GM12892 (cell line): ENCODE data around the gene MAGI2.

Experiments used
- POLR2A ChIP-seq: IDR thresholded peaks from 2 replicates; pipeline ENCODE4 v1.6.1; 2011; ENCODE audit warnings: low read depth, low read length, control low read depth
- POLR2AphosphoS5 ChIP-seq: IDR thresholded peaks from 2 replicates; pipeline ENCODE4 v1.6.1; 2011; ENCODE audit warnings: low read depth, low read length, control low read depth
- TAF1 ChIP-seq: IDR thresholded peaks from 2 replicates; pipeline ENCODE4 v1.6.1; 2011; ENCODE audit warnings: low read depth, mild to moderate bottlenecking, control low read depth, low read length, borderline replicate concordance

DNA sequence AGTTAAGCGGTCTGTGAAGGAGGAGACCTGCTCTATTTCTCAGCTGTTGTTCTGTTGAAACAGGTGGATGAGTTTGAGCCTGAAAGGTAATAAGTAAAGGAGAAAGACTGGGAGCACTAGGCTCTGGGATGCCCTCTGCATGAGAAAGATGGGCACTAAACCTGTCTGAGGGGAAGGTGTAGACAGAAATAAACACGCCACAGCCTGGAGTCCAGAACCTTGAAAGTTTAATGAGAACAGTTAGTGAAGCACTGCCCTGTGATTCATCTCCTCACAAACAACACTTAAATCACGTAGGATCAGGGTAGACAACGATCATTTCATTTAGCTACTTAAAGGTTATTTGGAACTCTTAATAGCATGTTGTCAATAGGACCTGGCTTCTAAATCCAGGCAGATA, 1461.8 kb downstream of the MAGI2 start:
- TF ChIP-seq POLR2AphosphoS5: no peak
- no peak for TF ChIP-seq POLR2A
- no peak for TF ChIP-seq TAF1
